Stimulated activated CD4-positive, alpha-beta T cell treated with anti-CD3 and anti-CD28 coated beads, Interleukin-4, amount 100 ng/mL, for 1 hour (primary cell): ENCODE data around the gene SPSB1.
A peak's percentile ranks its signal among the peaks of the same experiment; 100 is the strongest.

Experiments
- DNase-seq: peaks from one replicate; pipeline ENCODE4 v3.0.0-alpha.2; 2020

SPSB1 gene

GRCh38 chr1:9302745-9303524 lies 10.2 kb downstream of the SPSB1 start:
- no peak for DNase-seq

- DNase-seq = no peak
Observed at GRCh38 chr1:9303916-9304315, 11.2 kb downstream of the SPSB1 start.

- no peak for DNase-seq
Observed at GRCh38 chr1:9305216-9305615, 12.5 kb downstream of the SPSB1 start.

GRCh38 chr1:9306006-9306405 lies 13.3 kb downstream of the SPSB1 start:
- DNase-seq = no peak

- DNase-seq = no peak
Observed at GRCh38 chr1:9307303-9307702, 14.6 kb downstream of the SPSB1 start.

GRCh38 chr1:9308236-9308785 lies 15.6 kb downstream of the SPSB1 start:
- DNase-seq = no peak

- DNase-seq = no peak
Observed at GRCh38 chr1:9309080-9309479, 16.4 kb downstream of the SPSB1 start.

GRCh38 chr1:9309991-9310390 lies 17.3 kb downstream of the SPSB1 start:
- no peak for DNase-seq

- no peak for DNase-seq
Observed at GRCh38 chr1:9311029-9311428, 18.3 kb downstream of the SPSB1 start.

- no peak for DNase-seq
Observed at GRCh38 chr1:9311479-9311878, 18.8 kb downstream of the SPSB1 start.

- DNase-seq = no peak
Observed at GRCh38 chr1:9312168-9312720, 19.6 kb downstream of the SPSB1 start.

GRCh38 chr1:9313576-9313975 lies 20.9 kb downstream of the SPSB1 start:
- DNase-seq = no peak

- no peak for DNase-seq
Observed at GRCh38 chr1:9314111-9314510, 21.4 kb downstream of the SPSB1 start.

- DNase-seq = no peak
Observed at GRCh38 chr1:9314711-9315379, 22.2 kb downstream of the SPSB1 start.

GRCh38 chr1:9315411-9316079 lies 22.9 kb downstream of the SPSB1 start:
- DNase-seq = peak; percentile 70

GRCh38 chr1:9316080-9316444 lies 23.4 kb downstream of the SPSB1 start:
- DNase-seq = peak; percentile 48

- no peak for DNase-seq
Observed at GRCh38 chr1:9316512-9316911, 23.8 kb downstream of the SPSB1 start.

GRCh38 chr1:9317072-9317471 lies 24.4 kb downstream of the SPSB1 start:
- DNase-seq = no peak

- no peak for DNase-seq
Observed at GRCh38 chr1:9317591-9318417, 25.1 kb downstream of the SPSB1 start.

- no peak for DNase-seq
Observed at GRCh38 chr1:9319208-9319788, 26.6 kb downstream of the SPSB1 start.

- no peak for DNase-seq
Observed at GRCh38 chr1:9319789-9320519, 27.3 kb downstream of the SPSB1 start.
